Globus pallidus (tissue), 1 donor: ENCODE results near the gene RNF145.
"Not testable (repeated sequence)": the region's sequence is repeated elsewhere in the genome, so short reads cannot be mapped to it uniquely, and the experiment has no call there.

Source experiments
- DNase-seq: peaks from one replicate; pipeline ENCODE4 v3.0.0-alpha.2; 2015; ENCODE audit warnings: low spot score

The RNF145 gene

GRCh38 chr5:159157552-159157951, 51.8 kb downstream of the RNF145 start:
- DNase-seq: no peak

DNA sequence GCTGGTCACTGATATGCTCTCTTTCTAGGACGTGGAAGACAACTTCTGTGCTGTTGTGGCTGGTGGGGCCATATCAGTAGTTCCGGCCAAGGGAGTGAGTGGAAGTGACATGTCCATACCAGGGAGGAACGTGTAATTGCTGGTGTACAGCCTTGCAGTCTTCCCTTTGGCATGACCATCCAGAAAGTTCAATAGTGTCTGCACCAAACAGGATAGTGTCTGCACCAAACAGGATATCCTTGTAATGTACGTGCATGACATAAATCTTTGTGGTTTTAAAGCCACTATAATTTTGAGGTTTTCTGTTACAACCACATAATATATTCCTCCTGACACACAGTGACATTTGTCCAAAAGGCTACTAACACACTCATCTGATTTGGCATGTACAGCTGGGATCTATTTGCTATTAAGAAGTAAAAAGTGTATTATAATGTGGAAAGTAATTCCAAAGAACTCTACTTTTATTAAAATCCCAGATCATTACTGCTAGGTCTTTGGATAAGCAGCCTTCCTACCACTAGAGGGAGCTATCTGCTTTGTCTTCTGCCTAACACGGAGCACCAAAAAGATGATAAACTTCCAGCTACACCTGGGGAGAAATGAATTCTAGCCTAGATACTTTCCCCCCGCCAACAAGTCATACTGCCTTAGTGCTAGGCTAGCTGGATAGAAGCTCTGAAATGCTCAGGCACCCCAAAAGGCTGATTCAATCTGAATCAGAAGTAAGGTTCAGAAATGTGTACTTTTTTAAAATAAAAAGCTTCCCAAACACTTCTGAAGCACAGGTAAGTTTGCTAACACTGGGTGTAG, 52.7 kb downstream of the RNF145 start:
- DNase-seq: peak; percentile 60

DNA sequence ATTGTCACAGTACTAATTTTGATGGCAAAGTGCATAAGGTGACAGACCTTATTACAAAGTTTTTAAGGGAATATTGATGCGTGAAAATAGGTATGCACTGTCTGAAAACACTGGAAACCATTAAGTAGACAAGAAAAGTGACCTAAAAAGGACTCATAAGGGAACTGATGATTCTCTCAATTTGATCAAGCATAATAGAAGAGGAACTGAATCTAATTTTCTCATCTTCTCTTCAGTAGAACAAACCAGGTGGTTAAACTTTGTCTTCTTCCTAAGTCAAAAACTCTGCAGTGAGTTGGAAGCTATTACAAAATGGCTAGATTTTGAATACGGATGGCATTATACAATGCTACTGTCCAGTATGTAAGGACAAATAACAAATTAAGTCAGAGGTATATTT, 53.4 kb downstream of the RNF145 start:
- no peak for DNase-seq

- DNase-seq: no peak
Measured at GRCh38 chr5:159152876-159153275, 56.5 kb downstream of the RNF145 start.

DNA sequence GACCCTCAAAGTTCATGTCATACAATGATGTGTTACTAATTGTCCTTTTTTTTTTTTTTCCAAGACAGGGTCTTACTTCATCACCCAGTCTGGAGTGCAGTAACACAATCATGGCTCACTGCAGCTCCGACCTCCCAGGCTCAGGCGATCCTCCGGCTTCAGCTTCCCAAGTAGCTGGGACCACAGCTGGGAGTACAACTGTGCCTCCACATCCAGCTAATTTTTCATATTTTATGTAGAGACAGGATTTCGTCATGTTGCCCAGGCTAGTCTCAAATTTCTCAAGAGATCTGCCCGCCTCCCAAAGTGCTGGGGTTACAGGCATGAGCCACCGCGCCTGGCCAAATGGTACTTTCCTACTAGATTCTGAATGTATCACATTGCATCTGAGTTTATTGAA, 60.3 kb downstream of the RNF145 start:
- DNase-seq: no peak

GRCh38 chr5:159147976-159148375, 61.4 kb downstream of the RNF145 start:
- DNase-seq: no peak

DNA sequence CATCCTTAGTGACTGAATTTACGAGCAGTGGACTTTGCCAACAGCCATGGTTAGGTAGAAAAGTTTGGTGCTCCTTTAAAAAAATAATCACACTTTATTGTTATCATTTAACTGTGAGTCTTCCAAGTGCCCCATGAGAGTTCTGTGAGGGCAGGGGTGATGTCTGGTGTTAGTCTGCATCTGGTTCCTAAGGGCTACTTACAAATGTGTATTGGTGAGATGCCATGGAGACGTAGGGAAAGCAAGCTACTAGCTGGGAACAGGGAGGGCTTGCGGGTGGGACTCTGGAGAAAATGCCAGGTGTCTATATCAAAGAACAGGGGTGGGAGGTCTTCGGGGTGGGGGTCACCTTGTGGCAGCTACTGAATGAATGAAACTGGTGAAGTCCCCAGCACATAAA, 62.5 kb downstream of the RNF145 start:
- DNase-seq: no peak

DNA sequence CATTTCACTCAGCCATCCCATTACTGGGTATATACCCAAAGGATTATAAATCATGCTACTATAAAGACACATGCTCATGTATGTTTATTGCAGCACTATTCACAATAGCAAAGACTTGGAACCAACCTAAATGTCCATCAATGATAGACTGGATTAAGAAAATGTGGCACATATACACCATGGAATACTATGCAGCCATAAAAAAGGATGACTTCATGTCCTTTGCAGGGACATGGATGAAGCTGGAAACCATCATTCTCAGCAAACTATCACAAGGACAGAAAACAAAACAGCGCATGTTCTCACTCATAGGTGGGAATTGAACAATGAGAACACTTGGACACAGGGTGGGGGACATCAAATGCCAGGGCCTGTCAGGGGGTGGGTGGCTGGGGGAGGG, 64.2 kb downstream of the RNF145 start:
- DNase-seq: not testable (repeated sequence)

GRCh38 chr5:159139802-159140201, 69.6 kb downstream of the RNF145 start:
- DNase-seq: no peak

GRCh38 chr5:159135896-159136531, 73.3 kb downstream of the RNF145 start:
- no peak for DNase-seq

DNA sequence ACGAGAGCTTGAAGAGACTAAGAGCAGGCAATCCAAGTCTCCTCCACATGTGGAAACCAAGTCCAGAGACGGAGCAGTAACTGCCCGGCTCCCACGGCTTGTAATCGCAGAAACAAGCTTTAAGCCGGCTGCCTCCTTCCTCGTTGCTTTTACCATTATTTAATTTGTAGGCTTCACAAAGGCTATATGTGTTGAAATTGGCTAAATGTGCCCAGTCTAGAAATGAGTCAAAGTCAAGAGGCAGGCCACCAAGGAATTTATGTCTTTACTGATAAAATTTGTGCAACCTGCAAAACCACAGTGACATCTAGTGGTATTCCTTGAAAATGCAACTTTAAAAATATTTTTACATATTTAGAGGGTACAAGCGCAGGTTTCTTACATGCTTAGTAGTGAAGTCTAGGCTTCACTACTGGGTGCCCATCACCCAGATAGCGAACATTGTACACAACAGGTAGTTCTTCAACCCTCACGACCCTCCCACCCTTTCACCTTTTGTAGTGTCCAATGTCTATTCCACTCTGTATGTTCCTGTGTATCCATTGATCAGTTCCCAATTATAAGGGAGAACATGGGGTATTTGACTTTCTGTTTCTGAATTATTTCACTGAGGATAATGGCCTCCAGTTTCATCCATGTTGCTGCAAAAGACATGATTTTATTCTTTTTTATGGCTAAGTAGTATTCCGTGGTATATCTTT, 76.2 kb downstream of the RNF145 start:
- peak; percentile 8 for DNase-seq

DNA sequence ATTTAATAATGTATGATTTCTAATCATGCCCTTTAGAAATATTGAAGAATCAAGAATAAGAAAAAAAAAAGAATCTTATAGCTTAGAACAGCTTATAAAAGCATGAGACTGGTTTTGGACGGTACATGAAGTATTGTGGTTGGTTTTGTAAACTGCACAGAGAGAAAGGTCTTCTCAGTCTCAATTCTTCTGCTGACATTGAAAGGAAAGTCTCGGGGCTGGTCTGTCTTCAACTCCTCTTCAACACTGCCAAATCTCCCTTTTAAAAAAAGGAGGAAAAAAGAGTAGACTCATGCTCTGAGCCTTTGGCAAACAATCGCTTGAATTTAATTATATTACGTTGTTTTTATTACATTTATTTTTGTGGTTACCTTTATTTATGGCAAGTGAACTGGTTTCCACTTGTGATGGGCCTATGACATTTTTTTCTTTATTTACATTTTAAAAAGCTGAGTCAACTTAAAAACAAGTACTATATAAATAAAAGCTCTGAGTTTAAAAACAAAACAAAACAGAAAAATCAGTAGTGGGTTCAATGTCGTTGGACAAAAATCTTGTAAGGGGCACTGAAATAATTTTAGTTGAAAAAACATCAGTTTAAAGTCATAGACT, 76.8 kb downstream of the RNF145 start:
- no peak for DNase-seq

DNA sequence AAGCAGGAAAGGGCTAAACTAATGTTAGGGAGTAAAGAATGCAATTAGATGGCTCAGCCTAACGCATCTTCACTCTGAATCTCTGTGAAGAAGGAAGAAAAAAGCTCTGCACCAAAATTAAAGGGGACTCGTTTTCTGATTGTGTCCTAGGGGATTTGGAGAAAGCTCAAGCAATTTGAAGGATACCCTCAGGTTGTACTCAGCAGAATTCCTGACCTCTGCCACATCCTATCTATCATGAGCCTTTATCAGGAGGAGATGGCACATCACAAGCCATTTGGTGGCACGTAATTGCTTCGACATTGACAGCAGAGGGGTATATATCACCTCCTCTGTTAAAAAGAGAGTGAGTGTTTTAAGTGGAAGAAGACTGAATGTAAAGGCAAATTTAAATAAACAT, 77.4 kb downstream of the RNF145 start:
- DNase-seq: no peak

DNA sequence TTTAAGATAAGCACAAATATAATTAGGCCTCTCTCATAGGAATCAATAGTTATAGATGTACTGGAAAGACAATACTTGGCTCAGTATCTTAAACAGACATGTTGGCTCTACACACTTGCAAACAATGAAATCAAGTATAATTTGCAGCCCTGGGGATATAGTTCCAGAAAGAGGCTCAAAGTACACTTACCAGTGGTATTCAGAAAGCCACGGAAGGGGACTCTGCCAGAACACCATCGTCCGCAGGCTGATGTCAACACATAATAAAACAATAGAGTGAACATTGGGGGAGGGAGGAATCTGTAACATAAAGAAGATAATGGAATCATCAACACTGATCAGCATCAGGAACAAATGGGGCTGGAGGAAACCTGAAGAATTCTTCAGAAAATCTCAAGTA, 78.5 kb downstream of the RNF145 start:
- no peak for DNase-seq

DNA sequence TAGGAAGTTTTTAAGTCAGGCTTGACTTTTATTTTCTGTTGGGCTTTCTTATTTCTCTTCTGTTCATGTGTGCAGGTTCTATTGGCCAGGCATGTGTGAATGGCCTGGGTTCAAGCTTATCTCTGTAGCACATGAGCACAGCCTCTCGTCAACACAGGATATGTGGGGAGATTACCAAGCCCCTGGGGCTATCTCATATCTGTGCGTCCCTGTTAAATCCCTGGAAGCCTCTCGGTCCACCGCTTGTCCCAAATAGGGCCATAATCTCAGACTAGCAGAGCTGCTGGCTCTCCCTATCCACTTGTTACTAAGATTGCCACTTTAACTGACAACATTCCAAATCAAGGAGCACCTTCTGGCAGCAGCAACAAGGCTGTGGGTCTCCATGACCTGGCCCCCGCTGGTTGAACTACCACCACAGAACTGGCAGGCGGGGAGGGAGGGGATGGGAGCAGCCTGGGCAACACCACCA, 81.2 kb downstream of the RNF145 start:
- DNase-seq: no peak

GRCh38 chr5:159123700-159124099, 85.7 kb downstream of the RNF145 start:
- no peak for DNase-seq

GRCh38 chr5:159123189-159123588, 86.2 kb downstream of the RNF145 start:
- no peak for DNase-seq

DNA sequence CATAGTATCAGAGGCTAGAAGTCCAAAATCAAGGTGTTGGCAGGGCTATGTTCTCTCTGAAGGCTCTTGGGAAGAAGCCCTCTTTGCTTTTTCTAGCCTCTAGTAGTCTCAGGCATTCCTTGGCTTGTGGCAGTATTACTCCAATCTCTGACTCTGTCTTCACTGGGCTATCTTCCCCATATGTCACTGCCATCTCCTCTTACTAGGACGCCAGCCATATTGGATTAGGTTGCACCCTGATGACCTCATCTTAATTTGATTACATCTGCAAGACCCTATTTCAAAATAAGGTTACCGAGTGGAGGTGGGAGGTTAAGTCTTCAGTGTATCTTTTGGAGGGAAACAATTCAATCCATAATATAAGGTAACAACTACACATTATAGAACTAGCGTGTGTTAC, 88.3 kb downstream of the RNF145 start:
- no peak for DNase-seq

DNA sequence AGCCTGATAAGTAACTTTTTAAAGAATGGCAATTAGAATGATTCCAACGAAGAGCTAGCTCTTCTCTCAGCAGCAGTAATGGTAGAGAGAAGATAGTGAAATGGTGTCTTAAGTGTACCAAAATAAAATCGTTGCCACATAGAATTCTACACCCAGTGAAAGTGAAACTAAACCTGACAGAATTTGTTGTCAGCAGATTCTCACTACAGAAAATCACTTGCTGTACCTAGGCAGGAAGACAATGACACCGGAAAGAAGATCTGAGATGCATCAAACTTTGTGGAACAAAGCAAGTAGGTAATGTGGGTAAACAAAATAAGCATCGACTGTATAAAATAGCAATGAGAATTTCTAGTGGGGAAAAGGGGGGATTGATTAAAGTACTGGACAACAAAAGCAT, 88.9 kb downstream of the RNF145 start:
- DNase-seq: no peak

GRCh38 chr5:159119842-159120241, 89.5 kb downstream of the RNF145 start:
- DNase-seq: not testable (repeated sequence)

DNA sequence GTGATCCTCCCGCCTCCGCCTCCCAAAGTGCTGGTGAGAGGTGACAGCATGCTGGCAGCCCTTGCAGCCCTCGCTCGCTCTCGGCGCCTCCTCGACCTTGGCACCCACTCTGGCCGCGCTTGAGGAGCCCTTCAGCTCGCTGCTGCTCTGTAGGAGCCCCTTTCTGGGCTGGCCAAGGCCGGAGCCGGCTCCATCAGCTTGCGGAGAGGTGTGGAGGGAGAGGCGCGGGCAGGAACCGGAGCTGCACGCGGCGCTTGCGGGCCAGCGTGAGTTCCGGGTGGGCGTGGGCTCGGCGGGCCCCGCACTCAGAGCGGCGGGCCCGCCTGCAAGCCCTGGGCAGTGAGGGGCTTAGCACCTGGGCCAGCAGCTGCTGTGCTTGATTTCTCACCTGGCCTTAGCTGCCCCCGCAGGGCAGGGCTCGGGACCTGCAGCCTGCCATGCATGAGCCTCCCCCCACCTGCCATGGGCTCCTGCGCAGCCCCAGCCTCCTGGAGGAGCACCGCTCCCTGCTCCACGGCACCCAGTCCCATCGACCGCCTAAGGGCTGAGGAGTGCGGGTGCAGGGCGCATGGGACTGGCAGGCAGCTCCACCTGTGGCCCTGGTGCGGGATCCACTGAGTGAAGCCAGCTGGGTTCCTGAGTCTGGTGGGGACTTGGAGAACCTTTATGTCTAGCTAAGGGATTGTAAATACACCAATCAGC, 90.2 kb downstream of the RNF145 start:
- DNase-seq: not testable (repeated sequence)

GRCh38 chr5:159113405-159113804, 95.9 kb downstream of the RNF145 start:
- no peak for DNase-seq
